IMR-90 (cell line): ENCODE data around the gene NMBR.

Experiments
- CEBPB ChIP-seq: IDR thresholded peaks from 2 replicates; pipeline ENCODE4 v1.6.1; 2012; ENCODE audit warnings: low read depth, low read length, improper control_type of control experiment
- CHD1 ChIP-seq: IDR thresholded peaks from 2 replicates; pipeline ENCODE4 v1.6.1; 2012; ENCODE audit warnings: low read depth, low read length, improper control_type of control experiment
- FOS ChIP-seq: fragments of 150-350 bp; IDR thresholded peaks from 2 replicates; pipeline ENCODE4 v1.6.1; 2016; ENCODE audit warnings: low read depth, low read length
- MAFK ChIP-seq: IDR thresholded peaks from 2 replicates; pipeline ENCODE4 v1.6.1; 2012; ENCODE audit warnings: low read depth, low read length, improper control_type of control experiment
- MAZ ChIP-seq: IDR thresholded peaks from 2 replicates; pipeline ENCODE4 v1.6.1; 2012; ENCODE audit warnings: low read depth, mild to moderate bottlenecking, low read length, improper control_type of control experiment, moderate library complexity, borderline replicate concordance
- MXI1 ChIP-seq: IDR thresholded peaks from 2 replicates; pipeline ENCODE4 v1.6.1; 2012; ENCODE audit warnings: low read depth, mild to moderate bottlenecking, low read length, moderate library complexity, borderline replicate concordance
- NFE2L2 ChIP-seq: fragments of 150-350 bp; IDR thresholded peaks from 2 replicates; pipeline ENCODE4 v1.6.1; 2016; ENCODE audit warnings: low read depth, mild to moderate bottlenecking, low read length
- POLR2A ChIP-seq: IDR thresholded peaks from 2 replicates; pipeline ENCODE4 v1.6.1; 2012; ENCODE audit warnings: mild to moderate bottlenecking, low read depth, low read length
- RAD21 ChIP-seq: IDR thresholded peaks from 2 replicates; pipeline ENCODE4 v1.6.1; 2012; ENCODE audit warnings: low read length, improper control_type of control experiment
- RCOR1 ChIP-seq: IDR thresholded peaks from 2 replicates; pipeline ENCODE4 v1.6.1; 2012; ENCODE audit warnings: mild to moderate bottlenecking, low read length, improper control_type of control experiment; ENCODE audit not compliant: insufficient replicate concordance
- SMC3 ChIP-seq: fragments of 150-350 bp; IDR thresholded peaks from 2 replicates; pipeline ENCODE4 v1.6.1; 2016; ENCODE audit warnings: low read depth, mild to moderate bottlenecking, antibody characterized with exemption, low read length, moderate library complexity
- TF ChIP-seq, protein P1 (sequence below): conservative IDR thresholded peaks from 2 replicates; pipeline ENCODE4 v1.5.1; 2012; ENCODE audit warnings: mild to moderate bottlenecking, low read depth, low read length, improper control_type of control experiment
- TF ChIP-seq, protein P2 (sequence below): fragments of 150-350 bp; IDR thresholded peaks from 2 replicates; pipeline ENCODE4 v1.6.1; 2017; ENCODE audit warnings: mild to moderate bottlenecking, antibody characterized with exemption, low read length, low read depth
- TF ChIP-seq, protein P3 (sequence below): fragments of 150-350 bp; IDR thresholded peaks from 2 replicates; pipeline ENCODE4 v1.6.1; 2016; ENCODE audit warnings: low read depth, mild to moderate bottlenecking, low read length, moderate library complexity, borderline replicate concordance

DNA sequence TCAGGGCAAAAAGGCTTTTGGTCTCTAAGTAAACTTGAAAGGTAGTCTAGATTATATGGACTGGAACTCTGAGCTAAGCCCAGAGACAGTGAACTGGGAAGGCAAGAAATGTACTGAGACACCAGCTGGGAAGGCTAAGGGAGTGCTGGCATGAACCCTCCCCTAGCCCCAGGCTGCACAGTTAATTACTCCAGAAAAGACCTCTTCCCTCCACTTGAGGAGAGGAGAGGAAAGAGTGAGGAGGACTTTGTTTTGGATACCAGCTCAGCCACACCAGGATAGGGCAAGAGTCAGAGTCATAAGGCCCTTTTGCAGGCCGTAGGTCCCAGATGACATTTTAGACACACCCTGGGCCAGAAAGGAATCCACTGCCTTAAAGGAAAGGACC lies 98.3 kb downstream of the NMBR start:
- TF ChIP-seq, protein P1, sequence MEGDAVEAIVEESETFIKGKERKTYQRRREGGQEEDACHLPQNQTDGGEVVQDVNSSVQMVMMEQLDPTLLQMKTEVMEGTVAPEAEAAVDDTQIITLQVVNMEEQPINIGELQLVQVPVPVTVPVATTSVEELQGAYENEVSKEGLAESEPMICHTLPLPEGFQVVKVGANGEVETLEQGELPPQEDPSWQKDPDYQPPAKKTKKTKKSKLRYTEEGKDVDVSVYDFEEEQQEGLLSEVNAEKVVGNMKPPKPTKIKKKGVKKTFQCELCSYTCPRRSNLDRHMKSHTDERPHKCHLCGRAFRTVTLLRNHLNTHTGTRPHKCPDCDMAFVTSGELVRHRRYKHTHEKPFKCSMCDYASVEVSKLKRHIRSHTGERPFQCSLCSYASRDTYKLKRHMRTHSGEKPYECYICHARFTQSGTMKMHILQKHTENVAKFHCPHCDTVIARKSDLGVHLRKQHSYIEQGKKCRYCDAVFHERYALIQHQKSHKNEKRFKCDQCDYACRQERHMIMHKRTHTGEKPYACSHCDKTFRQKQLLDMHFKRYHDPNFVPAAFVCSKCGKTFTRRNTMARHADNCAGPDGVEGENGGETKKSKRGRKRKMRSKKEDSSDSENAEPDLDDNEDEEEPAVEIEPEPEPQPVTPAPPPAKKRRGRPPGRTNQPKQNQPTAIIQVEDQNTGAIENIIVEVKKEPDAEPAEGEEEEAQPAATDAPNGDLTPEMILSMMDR: no peak
- TF ChIP-seq POLR2A (no peak), FOS (no peak), MAFK (no peak), RAD21 (no peak), RCOR1 (no peak), NFE2L2 (no peak), CHD1 (no peak), SMC3 (no peak), CEBPB (no peak), MXI1 (no peak), MAZ (no peak)
- TF ChIP-seq, protein P2, sequence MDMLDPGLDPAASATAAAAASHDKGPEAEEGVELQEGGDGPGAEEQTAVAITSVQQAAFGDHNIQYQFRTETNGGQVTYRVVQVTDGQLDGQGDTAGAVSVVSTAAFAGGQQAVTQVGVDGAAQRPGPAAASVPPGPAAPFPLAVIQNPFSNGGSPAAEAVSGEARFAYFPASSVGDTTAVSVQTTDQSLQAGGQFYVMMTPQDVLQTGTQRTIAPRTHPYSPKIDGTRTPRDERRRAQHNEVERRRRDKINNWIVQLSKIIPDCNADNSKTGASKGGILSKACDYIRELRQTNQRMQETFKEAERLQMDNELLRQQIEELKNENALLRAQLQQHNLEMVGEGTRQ: no peak
- TF ChIP-seq, protein P3, sequence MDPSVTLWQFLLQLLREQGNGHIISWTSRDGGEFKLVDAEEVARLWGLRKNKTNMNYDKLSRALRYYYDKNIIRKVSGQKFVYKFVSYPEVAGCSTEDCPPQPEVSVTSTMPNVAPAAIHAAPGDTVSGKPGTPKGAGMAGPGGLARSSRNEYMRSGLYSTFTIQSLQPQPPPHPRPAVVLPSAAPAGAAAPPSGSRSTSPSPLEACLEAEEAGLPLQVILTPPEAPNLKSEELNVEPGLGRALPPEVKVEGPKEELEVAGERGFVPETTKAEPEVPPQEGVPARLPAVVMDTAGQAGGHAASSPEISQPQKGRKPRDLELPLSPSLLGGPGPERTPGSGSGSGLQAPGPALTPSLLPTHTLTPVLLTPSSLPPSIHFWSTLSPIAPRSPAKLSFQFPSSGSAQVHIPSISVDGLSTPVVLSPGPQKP: no peak
